Smooth muscle cell of the coronary artery (primary cell): ENCODE measurements around the gene PRICKLE4. TPM values are rescaled to one million over a fixed set of nuclear protein-coding genes. Genes with fewer than 3 reads are reported as not detected.

Experiments used
- total RNA-seq: library from RNA; depleted of rRNA; stranded (reverse); fragments of >200 nt; gene quantifications from 2 replicates; pipeline ENCODE4 v1.2.3, GENCODE V29; 2014; ENCODE audit warnings: low replicate concordance

PRICKLE4 gene
- total RNA-seq: 0.15 and 0.23 TPM in 2 replicates

DNA sequence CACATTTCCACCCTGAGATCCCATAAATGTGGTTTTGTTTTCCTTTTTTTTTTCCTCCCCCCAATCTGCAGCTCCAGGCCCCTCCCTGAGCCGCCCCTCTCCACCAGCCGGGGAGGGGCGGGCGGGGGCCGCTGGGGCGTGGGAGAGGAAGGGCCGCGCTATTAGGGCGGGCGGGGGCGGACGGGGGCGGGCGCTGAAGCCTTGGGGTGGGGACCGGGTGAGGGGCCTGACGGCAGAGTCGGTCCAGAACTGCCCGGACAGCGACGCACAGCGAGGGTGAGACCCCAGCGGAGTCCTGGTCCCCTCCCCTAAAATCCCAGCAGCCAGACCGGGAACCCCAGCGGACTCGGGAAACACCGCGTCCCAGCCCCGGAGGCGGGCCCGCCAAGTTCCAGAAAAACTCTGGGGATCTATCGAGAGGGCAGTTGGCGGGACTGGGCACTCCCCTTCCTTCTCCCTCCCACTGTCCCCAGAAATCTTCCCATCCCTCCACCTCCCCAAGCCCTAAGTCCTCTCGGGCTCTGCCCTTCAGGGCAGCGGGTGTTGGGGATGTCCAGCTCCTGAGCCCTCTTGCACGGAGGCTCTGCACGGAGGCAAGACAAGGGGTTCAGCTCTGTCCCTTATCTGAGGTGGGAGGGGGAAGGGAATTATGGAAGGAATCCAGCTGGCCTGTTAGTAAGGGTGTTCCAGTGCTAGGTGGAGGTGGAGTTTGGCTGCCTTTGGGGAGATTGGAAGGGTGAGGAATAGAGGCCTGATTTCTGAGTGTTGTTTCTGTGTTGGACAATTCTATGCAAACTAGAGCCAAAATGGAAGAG is at the start of gene PRICKLE4:
Gene PRICKLE4 (plus strand): TSS at position 232 of the 815 bp plus-strand sequence. CDS start 2,692 bp downstream, outside the sequence.

GRCh38 chr6:41735427-41736185 is 45.0 kb upstream of the PRICKLE4 start, which contains the start of gene TFEB:
Gene TFEB (minus strand): TSS chr6:41735608. CDS start chr6:41691213, 44,395 bp downstream.

GRCh38 chr6:41747256-41748101 is 33.1 kb upstream of the PRICKLE4 start, which contains the start of gene PGC:
Gene PGC (minus strand): TSS chr6:41747397. CDS start chr6:41747334, 63 bp downstream.

GRCh38 chr6:41779788-41780550 is 613 bp upstream of the PRICKLE4 start, which contains the start of gene FRS3:
Gene FRS3 (minus strand): TSS chr6:41779900. CDS start chr6:41776987, 2,913 bp downstream.

DNA sequence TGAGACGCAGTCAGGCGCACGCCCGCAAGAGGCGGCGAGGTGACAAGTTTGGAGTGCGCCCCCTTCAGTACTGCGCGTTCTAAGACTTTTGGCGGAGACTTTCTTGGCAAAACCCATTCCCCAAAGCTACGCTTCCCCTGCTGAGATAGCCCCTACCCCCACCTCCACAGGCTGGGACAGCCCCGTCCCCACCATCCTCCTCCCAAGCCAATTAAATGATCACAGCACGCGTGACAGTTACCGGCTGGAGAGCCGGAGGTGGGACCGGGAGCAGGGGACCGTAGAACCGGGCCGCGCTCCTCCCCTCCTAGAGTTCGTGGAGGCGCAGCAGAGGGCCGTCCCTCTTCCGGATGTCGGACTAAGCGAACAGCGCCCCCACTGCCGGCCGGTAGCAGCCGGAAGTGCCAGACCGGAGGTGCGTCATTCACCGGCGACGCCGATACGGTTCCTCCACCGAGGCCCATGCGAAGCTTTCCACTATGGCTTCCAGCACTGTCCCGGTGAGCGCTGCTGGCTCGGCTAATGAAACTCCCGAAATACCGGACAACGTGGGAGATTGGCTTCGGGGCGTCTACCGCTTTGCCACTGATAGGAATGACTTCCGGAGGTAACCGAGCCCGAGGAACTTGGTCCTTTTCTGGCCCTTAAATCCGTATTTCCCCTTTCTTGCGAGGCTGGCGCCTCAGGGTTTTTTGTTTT is 6.8 kb downstream of the PRICKLE4 start, which contains the start of gene TOMM6:
Gene TOMM6 (plus strand): TSS at position 476 of the 699 bp plus-strand sequence. CDS start 4 bp downstream, at position 480.

Other genes starting within 250 kb of the PRICKLE4 start
- 0.59 and 1.9 TPM in 2 replicates for gene FOXP4, start 234.4 kb upstream of the PRICKLE4 start, total RNA-seq
- 0.23 and 5.8 TPM in 2 replicates for gene MDFI, start 142.3 kb upstream of the PRICKLE4 start, total RNA-seq
- 2.6 and 6.3 TPM in 2 replicates for gene TFEB, start 45.2 kb upstream of the PRICKLE4 start, total RNA-seq
- gene PGC, start 33.4 kb upstream of the PRICKLE4 start, total RNA-seq: not detected in 2 replicates
- 1.1 and 4.7 TPM in 2 replicates for gene FRS3, start 882 bp upstream of the PRICKLE4 start, total RNA-seq
- gene TOMM6, start 6.9 kb downstream of the PRICKLE4 start, total RNA-seq: 24.5 and 55.6 TPM in 2 replicates
- gene USP49, start 114.6 kb downstream of the PRICKLE4 start, total RNA-seq: 1.8 and 3.0 TPM in 2 replicates
- gene MED20, start 140.4 kb downstream of the PRICKLE4 start, total RNA-seq: 16.7 and 28.3 TPM in 2 replicates
- 22.1 and 25.4 TPM in 2 replicates for gene BYSL, start 140.7 kb downstream of the PRICKLE4 start, total RNA-seq
- gene CCND3, start 161.0 kb downstream of the PRICKLE4 start, total RNA-seq: 13.6 and 19.5 TPM in 2 replicates